Measurements from ENCODE around the gene SLC16A5.
"Not testable (repeated sequence)": the region's sequence is repeated elsewhere in the genome, so short reads cannot be mapped to it uniquely, and the experiment has no call there.

The SLC16A5 gene

DNA sequence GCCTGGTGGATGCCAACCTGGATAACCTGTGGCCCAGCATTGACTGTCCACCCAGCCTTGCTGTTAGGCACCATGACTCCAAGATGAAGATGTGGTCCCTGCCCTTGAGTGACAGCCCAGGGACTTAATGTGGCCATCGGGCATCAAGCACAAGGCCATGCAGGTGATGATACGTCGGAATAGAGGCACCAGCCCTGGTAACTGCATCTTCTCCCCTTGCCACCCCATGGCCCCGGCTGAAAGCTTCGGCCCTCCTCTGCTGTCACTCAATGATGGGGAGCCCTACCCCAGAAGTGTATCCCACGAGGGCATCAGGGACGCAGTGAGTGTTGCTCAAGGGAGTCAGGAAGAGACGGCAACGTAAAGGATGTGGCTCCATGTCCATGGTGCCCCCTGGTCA lies 41.8 kb downstream of the SLC16A5 start:
- DNase-seq, result no peak
- Histone ChIP-seq H3K9me3 (no peaks in the 10 kb centered on the region), H3K4me1 (peaks cover 0 to 16% (median 5%) of the 10 kb centered on the region in 4 donors), H3K36me3 (peaks cover 0 to 19% (median 0%) of the 10 kb centered on the region in 3 donors), H3K27ac (no peak overlapping the region), H3K27me3 (no peaks in the 10 kb centered on the region), H3K4me3 (no peak overlapping the region)
- TF ChIP-seq, protein P1, sequence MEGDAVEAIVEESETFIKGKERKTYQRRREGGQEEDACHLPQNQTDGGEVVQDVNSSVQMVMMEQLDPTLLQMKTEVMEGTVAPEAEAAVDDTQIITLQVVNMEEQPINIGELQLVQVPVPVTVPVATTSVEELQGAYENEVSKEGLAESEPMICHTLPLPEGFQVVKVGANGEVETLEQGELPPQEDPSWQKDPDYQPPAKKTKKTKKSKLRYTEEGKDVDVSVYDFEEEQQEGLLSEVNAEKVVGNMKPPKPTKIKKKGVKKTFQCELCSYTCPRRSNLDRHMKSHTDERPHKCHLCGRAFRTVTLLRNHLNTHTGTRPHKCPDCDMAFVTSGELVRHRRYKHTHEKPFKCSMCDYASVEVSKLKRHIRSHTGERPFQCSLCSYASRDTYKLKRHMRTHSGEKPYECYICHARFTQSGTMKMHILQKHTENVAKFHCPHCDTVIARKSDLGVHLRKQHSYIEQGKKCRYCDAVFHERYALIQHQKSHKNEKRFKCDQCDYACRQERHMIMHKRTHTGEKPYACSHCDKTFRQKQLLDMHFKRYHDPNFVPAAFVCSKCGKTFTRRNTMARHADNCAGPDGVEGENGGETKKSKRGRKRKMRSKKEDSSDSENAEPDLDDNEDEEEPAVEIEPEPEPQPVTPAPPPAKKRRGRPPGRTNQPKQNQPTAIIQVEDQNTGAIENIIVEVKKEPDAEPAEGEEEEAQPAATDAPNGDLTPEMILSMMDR (IDR thresholded peaks at IDR 0.05), result no peak
- intact Hi-C loops (cut with DNase I; ENCODE audit: low total_unique reads), result no loop called here

DNA sequence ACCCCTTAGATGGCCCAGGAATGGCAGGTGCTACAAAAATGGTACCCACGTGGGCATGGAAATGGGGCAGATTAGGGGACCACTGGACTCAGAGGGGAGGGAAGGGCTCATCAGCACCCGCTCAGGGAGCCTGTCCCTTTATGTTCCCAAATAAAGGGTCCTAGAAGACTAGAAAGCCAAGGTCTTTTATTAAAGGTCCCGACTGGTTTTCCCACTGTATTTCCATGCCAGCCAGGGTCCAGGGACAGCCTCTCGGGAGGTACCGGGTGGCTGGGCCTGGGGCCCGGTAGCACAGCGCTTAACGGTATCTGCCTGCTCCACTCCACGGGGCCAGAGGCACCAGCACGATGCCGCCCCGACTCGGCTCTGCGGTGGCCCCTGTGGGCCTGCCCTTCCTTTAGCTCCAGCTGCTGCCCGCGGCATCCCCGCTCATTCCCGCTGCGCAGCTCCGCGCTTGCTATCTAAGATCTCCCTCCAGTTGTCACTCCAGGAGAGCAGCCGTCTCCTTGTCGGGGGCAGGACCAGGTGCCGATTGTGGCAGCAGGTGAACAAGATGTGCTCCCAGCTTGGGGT lies 42.4 kb downstream of the SLC16A5 start:
- H3K4me1 ChIP-seq, result peaks cover 0 to 15% (median 5%) of the 10 kb centered on the region in 4 donors

GRCh38 chr17:75130632-75131277 lies 43.0 kb downstream of the SLC16A5 start:
- peaks cover 0 to 19% (median 0%) of the 10 kb centered on the region in 3 donors for H3K36me3 ChIP-seq
- H3K27ac ChIP-seq, result peak overlapping the region; percentile 79 to 85
- H3K4me3 ChIP-seq, result peak overlapping the region; percentile 61 to 63
- no peaks in the 10 kb centered on the region for H3K9me3 ChIP-seq
- H3K27me3 ChIP-seq, result no peaks in the 10 kb centered on the region
- TF ChIP-seq, protein P1 (IDR thresholded peaks at IDR 0.05), result peak in 1 of 2 experiments; percentile 26
- peaks cover 0 to 15% (median 5%) of the 10 kb centered on the region in 4 donors for H3K4me1 ChIP-seq
- intact Hi-C loops (cut with DNase I; ENCODE audit: low total_unique reads), result no loop called here
- no peak for DNase-seq

More for the DNA sequence above, 42.4 kb downstream of the SLC16A5 start:
- Histone ChIP-seq H3K27me3 (no peaks in the 10 kb centered on the region), H3K9me3 (no peaks in the 10 kb centered on the region), H3K27ac (peak overlapping the region; percentile 79 to 85), H3K4me3 (peak overlapping the region; percentile 61 to 63), H3K36me3 (peaks cover 0 to 19% (median 0%) of the 10 kb centered on the region in 3 donors)
- DNase-seq, result no peak
- intact Hi-C loops (cut with DNase I; ENCODE audit: low total_unique reads), result no loop called here
- TF ChIP-seq, protein P1 (IDR thresholded peaks at IDR 0.05), result no peak

GRCh38 chr17:75131278-75132017 lies 43.7 kb downstream of the SLC16A5 start, which contains the start of gene NT5C:
NT5C (minus strand) TSS chr17:75131742; CDS start chr17:75131707, 35 bp downstream.
- Histone ChIP-seq H3K4me1 (peaks cover 0 to 15% (median 5%) of the 10 kb centered on the region in 4 donors), H3K27me3 (no peaks in the 10 kb centered on the region), H3K9me3 (no peaks in the 10 kb centered on the region), H3K4me3 (peak within 1 kb of the TSS; percentile 61 to 63), H3K36me3 (peaks cover 0 to 19% (median 0%) of the 10 kb centered on the region in 3 donors), H3K27ac (peak within 1 kb of the TSS; percentile 79 to 85)
- intact Hi-C loops (cut with DNase I; ENCODE audit: low total_unique reads), result no loop called here
- peak; percentile 79 to 88 for DNase-seq
- TF ChIP-seq, protein P1 (IDR thresholded peaks at IDR 0.05), result peak; percentile 56

GRCh38 chr17:75132018-75133000 lies 44.6 kb downstream of the SLC16A5 start:
- intact Hi-C loops (cut with DNase I; ENCODE audit: low total_unique reads); H3K9me3 ChIP-seq; H3K27me3 ChIP-seq; DNase-seq: not testable (repeated sequence)
- Histone ChIP-seq H3K27ac (peak overlapping the region; percentile 79 to 85), H3K4me1 (peaks cover 0 to 15% (median 5%) of the 10 kb centered on the region in 4 donors), H3K36me3 (peaks cover 0 to 19% (median 0%) of the 10 kb centered on the region in 3 donors), H3K4me3 (peak overlapping the region; percentile 61 to 63)

All from tibial artery (tissue), 4 donors.